Activated T-helper 9 cell treated with anti-CD3 and anti-CD28 coated beads, Interleukin-2, amount 50 U/mL, for 16 hours (primary cell): ENCODE data around the gene C1orf53.
"Not testable (repeated sequence)": the region's sequence is repeated elsewhere in the genome, so short reads cannot be mapped to it uniquely, and the experiment has no call there.

Source experiments
- DNase-seq: peaks from one replicate; pipeline ENCODE4 v3.0.0-alpha.2; 2020; ENCODE audit warnings: low read depth

Gene C1orf53

DNA sequence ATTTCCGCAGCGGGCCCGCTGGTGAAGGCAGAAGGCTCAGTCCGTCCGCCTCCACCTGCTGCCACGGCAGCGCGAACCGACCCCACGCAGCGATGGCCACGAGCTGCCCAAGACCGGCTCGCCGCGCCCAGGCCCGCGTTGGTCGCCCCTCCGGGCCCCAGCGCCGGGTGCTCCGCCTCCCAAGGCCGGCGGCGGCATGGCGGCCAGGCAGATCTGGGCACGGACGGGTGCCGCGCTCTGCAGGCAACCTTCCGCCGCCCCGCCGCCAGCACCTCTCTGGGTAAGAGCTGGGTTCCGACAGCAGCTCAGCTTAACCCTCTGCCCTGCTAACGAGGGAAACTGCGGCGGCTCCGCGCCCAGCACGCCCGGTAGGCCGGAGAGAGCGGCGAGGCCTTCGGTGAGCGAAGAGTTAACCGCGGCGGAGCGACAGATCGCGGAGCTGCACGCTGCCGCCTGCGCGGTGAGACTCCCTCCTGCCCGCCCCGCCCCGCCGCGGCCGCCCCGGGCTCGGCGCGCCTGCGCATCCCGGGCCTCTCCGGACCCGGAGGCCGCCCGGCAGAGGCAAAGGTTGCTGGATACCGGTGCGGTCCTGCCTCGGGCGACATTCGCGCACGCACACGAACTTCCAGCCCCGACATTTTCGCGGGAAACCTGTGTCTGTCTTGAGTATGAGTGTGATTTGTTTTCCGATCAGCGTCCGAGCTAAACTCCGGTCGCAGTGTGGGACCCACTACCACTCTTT, at the start of gene C1orf53:
C1orf53 (plus strand) TSS at position 177 of the 742 bp plus-strand sequence; CDS start at position 197, 20 bp downstream.
- DNase-seq: peak; percentile 66

DNA sequence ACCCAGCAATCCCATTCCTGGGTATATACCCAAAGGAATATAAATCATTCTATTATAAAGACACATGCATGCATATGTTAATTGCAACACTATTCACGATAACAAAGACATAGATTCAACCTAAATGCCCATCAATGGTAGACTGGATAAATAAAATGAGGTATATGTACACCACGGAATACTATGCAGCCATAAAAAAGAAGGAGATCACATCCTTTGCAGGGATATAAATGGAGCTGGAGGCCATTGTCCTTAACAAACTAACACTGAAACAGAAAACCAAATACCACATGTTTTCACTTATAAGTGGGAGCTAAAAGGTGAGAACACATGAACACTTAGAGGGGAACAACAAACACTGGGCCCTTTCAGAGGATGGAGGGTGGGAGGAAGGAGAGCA, 46.7 kb upstream of the C1orf53 start:
- not testable (repeated sequence) for DNase-seq

DNA sequence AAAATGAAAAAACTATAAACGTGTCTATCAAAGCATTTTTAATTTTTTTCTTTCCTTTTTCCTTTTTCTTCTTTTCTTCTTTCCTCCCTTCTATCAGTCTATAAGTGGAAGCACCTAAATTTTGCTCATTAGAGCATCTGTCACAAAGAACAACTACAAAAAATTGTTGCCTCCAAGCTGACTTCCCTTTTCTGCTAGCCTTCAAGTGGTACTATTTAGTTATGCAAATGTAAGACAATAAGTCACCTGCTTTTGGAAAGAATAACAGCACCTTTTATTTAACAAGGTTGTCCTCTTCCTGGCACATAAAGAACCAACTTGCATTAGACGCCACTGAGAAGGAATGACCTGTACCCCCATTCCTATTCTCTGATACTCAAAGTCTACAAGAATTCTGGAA, 45.0 kb upstream of the C1orf53 start:
- DNase-seq: no peak

DNA sequence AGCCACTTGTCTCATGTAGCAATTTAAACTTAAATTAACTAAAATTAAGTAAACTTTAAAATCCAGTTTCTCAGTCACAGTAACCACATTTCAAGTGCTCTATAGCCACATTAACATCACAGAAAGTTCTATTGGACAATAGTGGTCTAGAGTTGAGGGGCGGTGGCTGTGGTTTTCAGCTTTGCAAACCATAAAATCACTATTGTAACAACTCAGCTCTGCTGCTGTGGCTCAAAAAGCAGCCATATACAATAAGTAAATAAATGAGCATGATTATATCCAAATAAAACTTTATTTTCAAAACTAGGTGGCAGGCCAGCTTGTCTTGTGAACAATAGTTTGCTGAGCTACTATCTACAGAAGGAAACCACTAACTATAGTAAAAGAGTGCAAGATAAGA, 43.4 kb upstream of the C1orf53 start:
- no peak for DNase-seq

DNA sequence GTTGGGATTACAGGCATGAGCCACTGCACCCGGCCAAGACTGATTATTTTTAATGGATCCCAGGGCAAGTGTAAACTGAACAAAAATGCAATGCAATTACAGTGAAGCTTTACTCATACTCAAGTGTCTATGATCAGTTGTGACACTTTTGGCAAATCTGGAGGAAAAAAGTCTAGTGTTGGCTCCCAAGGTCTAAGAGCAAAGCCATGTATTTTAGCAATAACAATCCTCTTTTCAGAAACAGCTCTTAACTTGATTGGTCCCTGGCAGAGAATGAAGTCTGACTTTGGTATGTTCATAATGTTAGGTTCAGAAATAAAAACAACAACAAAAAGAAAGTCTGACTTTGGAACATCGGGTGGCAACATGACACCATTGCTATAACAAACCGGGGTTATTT, 40.2 kb upstream of the C1orf53 start:
- no peak for DNase-seq

DNA sequence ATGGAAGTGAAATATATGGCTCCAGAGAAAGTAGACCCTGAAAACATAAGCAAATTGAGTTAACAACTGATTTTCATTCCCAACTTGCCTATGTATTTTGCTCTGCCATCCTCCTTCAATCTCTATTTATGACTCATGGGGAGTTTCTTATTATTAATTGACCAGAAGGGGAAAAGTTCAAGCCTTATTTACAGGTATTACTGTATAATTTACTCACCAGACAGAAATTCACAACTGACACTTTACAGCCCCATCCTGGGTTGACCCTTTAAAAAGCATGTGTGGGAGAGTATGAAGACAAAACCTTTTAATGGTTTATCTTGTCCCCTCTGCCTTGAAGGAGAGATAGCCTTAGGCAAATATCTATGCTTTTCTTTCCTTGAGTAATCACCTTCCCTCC, 39.8 kb upstream of the C1orf53 start:
- DNase-seq: no peak

DNA sequence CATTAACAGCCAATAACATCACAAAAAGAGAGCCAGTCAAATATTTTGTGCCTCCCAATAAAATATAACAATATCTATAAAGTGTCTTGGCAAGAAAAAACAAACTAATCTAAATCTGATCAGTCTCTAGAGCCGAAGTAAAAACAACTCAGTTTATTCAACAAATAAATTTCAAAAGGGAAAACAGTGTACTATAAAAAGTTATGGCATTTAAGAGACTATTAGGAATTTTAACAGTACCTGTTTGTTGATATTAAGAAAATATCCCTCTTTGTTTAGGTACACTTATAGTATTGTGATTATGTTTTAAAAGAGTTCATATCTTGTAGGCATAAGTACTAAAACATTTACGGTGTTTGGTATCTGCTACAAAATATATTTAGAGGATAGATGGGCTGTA, 36.6 kb upstream of the C1orf53 start:
- DNase-seq: no peak

DNA sequence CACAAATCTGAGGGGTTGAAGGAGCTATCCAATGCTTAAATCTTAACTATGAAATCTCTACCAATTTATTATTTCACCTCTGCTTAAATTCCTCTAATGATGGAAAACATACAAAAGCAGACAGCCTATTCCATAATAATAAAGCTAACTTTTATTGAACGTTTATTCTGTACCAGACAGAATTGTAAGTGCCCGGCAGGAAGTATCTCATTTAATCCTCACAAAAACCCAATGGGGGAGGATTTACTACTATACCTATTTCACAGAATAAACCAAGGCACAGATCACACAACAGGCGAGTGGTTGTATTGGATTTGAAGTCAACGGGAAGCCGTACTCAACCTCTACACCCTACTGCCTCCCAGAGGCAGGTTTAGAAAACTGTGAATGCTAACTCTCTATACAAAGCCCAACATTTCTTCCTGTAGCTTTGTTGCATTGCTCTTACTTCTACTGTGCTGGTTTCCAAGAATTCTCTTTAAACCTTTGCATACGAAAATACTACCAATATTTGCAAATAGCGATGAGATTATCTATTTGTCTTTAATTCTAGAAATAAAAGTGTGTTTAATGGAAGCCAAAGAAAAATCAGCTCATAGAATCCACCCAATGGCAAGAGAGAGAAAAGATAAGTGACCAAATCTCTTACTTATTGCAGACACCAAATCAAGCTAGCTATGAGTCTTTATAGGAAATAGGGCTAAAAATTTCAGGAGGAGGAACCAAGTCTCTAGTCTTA, 33.5 kb upstream of the C1orf53 start:
- DNase-seq: no peak

DNA sequence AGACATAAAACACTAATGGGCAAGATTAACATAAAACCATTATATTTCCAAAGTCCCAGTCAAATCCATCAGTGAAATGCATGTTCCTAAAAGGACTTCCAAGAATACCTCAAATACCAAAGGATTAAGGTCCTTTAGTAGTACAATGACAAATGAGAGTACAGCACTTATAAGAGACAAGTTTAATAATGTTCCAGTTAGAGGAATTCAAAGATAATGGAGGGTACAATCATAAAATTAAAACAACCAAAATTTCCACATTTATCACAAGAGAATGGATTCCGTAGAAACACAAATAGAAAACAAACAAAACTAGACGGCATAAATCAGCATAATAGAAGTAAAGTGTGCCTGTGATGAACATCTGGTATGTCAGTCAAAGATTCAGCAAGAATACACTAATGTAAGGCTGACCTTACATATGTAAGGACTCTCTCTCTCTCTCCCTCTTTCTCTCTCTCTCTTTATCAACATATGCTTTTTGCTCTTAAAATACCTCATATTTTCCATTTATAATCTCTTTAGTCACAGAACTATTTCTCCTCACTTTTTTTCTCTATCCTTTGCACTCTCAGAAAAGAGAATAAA, 32.8 kb upstream of the C1orf53 start:
- no peak for DNase-seq

DNA sequence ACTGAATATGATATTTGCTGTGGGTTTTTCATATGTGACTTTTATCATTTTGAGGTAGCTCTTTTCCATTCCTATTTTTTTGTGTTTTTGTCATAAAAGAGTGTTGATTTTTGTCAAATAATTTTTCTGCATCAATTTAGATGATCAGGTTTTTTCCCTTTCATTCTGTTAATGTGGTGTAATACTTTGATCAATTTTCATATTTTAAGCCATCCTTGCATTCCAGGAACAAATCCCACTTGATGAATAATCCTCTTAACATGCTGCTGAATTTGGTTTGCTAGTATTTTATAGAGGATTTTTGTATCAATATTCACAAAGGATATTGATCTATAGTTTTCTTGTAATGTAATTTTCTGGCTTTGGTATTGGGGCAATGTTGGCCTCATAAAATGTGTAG, 25.5 kb upstream of the C1orf53 start:
- DNase-seq: no peak

DNA sequence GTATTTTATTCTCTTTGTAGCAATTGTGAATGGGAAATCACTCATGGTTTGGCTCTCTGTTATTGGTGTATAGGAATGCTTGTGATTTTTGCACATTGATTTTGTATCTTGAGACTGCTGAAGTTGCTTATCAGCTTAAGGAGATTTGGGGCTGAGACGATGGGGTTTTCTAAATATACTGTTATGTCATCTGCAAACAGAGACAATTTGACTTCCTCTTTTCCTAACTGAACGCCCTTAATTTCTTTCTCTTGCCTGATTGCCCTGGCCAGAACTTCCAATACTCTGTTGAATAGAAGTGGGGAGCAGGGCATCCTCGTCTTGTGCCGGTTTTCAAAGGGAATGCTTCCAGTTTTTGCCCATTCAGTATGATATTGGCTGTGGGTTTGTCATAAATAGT, 22.0 kb upstream of the C1orf53 start:
- not testable (repeated sequence) for DNase-seq

DNA sequence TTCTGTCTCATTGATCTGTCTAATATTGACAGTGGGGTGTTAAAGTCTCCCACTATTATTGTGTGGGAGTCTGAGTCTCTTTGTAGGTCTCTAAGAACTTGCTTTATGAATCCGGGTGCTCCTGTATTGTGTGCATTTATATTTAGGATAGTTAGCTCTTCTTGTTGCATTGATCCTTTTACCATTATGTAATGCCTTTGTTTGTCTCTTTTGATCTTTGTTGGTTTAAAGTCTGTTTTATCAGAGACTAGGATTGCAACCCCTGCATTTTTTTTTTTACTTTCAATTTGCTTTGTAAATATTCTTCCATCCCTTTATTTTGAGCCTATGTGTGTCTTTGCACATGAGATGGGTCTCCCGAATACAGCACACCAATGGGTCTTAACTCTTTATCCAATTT, 20.2 kb upstream of the C1orf53 start:
- DNase-seq: not testable (repeated sequence)

DNA sequence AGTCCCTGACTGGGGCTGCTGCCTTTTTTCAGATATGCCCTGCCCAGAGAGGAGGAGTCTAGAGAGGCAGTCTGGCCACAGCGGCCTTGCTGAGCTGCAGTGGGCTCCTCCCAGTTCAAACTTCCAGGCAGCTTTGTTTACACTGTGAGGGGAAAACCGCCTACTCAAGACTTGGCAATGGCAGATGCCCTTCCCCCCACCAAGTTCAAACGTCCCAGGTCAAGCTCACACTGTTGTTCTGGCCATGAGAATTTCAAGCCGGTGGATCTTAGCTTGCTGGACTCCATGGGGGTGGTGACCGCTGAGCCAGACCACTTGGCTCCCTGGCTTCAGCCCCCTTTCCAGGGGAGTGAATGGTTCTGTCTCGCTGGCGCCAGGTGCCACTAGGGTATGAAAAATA, 18.3 kb upstream of the C1orf53 start:
- no peak for DNase-seq

DNA sequence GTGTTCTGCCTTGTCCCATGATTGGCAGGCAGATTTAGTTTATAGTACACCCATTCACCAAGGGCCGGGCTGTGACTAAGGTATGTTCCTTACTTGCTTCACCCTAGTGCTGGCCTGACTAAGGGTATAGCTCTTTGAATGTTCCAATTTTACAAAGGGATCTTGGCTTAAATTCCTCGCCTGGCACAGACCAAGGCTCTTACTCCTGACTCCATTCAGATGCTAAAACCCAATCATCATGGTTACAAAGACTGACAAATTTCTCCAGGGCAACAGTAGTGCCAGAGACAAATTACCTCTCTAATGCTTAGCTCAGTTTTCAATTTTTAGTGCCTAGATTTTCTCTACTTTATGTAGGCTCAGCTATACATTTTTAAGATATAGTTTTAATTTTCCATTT, 11.5 kb upstream of the C1orf53 start:
- no peak for DNase-seq

DNA sequence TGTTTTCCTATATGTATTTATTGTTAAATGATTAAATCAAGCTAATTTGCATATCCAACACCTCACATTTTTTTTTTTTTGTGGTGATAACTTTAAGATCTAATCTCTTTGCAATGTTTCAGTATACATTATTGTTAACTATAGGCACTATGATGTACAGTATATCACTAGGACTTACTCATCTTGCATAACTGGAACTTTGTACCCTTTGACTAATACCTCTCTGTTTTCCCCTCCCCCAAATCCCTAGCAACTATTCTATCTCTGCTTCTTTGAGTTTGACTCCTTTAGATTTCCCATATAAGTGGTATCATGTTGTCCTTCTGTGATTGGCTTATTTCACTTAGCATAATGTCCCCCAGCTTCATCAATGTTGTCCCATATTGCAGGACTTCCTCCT, 9.7 kb upstream of the C1orf53 start:
- DNase-seq: no peak

DNA sequence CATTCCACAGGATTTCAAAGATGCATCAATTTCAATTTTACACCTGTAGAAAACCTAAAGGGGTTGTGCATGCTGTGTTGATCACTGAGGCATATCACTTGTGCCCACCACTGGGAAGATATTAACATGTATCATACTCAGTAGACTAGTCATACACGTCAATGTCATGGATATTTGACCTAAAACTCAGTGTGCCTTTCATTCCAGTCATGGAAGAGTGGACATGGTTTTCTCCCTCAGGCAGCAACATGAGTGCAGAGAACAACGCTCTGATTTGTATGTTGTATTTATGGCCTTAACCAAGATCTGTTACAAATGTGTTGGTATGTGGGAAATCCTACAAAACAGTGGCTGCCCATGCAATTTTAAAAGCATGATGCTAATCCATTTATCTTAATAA, 6.1 kb upstream of the C1orf53 start:
- DNase-seq: no peak

DNA sequence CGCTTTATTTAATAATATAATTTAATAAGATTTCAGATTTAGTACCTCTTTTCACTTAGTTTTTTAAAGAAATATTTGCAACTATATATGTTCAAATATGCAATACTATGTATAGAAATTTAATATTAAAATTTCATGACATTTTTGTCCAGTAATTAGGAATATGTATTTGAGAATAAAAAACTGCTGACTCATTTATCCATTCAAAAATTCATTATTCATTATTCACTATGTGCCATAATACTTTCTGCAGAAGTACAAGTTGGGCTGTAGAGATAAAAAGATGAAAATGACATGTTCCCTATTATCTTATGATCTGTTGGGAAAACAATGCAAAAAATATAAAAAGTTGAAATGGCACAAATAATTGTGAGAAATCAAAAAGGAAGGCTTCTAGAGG, 3.4 kb upstream of the C1orf53 start:
- no peak for DNase-seq

DNA sequence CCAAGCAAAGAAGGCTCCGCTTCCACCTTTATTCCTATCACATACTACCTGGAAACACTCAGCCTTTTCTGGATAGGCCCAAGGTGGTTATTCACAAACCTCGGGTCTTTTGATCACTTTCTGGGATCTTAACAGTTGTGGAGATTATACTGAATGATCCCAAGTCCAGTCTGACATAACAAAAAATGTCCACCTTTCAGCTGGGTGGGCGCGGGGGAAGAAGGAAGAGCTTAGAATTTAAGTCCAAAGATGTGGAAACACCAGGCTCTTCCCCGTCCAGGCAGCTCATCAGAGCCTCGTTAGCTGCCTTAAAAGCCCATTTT, 338 bp upstream of the C1orf53 start:
- no peak for DNase-seq

DNA sequence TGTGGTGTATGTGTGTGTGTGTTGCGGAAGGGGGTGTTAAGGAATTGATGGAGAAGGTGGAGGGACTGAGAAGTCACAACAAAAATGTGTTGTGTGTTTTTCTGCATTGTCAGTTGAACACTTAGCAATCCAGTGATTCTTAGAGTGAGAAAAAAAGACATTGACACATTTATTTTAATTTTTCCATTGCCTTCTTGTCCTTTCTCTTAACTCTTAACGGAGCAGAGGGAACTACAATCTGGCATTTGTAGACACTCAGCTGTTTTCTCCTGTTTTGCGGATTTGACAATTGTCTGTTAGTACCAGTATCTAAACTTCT, 725 bp downstream of the C1orf53 start:
- no peak for DNase-seq

DNA sequence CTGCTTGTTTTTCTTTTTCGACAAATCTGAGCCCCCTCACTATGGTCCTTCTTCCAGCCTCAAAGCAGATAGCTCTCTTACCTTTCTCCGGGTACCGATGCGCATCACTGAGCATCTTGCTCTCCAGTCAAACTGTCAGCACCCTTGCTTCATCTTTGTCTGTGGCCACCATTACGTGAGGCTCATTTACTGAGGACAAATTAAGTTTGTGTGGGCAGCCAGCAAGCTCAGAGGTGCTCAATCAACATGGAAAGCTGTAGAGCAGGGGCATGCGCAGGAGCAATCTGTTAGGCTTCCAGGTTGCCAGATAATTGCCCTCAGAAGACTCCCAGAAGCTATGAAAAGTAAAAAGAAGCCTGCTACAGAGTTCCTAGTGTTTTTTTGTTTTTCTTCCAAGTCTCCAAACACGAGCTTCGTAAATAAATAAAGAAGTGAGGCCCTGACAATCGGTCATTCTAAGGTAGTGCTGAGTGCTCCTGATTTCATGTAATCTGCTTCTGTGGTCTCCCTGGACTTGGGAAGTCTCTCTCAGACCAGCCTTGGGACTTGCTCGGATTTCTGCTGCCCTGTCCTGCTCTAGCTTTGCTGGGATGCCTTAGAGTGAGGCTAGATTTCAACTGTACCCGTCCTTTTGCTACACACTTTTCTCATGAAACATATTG, 1.8 kb downstream of the C1orf53 start:
- DNase-seq: no peak

DNA sequence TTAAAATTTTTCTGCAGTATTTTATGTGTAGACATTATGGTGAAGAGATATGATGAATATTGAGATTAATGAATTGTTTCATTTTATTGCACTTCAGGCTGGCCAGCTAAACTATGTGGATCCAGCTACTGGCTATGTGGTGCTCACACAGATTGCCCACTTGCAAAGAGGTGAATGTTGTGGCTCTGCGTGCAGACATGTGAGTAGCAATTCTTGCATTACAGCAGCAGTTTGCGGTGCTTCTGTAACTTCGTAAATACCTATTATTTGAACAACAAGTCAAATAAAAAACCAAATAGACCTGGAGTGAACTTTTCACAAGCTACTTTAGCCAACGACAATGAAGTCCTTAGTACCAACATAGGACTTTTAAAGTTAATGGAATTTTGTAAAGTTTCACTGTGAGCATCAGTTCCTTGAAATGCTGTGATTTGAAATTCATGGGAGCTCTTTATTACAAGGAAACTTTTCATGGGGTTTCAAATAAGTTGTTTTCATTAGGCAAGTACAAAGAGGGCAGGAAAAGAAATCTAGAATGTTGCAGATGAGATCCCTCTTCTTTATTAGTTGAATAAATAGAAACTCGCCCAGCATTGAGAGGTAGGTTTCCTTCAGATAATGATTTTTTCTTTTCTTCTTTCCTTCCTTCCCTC, 3.4 kb downstream of the C1orf53 start:
- DNase-seq: no peak

DNA sequence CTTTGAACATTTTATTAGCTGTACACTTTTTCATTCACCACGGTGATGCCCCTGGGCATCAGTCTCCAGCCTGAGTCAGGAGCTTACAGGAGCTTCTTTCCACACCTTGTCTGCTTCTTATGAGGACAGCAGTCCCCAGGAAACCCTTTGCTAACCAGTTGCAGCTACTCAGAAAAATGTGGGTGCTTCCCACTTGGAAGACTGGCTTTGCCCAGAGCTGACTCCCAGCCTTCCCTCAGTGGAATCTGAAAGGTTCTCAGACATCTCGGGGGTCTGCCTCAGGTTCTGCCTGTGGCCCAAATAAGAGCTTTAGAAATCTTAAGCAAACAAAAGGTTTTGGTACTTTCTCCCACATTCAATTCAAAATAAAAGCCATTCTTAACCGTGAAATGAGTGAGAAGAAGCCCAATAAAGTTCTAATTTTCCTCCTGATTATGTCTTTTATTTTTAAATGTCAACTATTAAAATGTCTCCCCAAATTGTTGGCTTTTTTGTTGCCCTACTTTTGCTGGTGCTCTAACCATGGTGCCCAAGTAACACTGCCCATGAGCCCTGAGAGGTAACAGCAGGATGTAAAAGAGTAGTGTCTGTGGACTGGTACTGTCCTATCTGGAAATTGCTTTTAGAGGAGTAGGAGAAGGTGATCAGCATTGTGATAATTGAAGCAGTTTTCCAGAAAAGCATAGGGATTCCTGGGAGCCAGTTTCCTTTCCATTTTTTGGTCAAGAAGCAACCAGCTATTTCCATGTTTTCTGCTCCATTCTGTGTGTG, 5.6 kb downstream of the C1orf53 start:
- no peak for DNase-seq
